NCI-H1048 (cell line): Measurements from ENCODE around the gene MAOA.
"Not testable (repeated sequence)": the region's sequence is repeated elsewhere in the genome, so short reads cannot be mapped to it uniquely, and the experiment has no call there.

Experiments
- DNase-seq: peaks from one replicate; lab custom pipeline; 2025; lab: John Stamatoyannopoulos, UW

The MAOA gene

GRCh38 chrX:43718081-43718480, 62.0 kb downstream of the MAOA start:
- DNase-seq, result no peak

DNA sequence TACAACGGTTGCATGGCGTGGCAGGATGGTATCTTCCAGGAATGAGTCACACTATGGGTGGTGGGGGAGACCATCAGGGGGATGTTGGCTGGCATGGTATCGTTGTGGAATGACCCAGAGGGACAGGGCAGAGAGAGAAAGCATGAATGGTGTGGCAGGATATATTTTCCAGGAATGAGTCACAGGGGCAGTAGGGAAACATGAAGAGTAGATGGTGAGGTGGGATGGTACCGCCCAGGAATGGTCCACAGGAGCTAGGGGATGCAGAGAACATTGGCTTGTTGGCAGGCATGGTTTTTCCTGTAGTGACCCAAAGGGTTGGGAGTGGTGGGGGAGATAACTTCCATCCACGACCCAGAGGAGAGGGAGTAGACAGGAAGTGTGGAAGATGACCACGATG, 62.4 kb downstream of the MAOA start:
- no peak for DNase-seq

DNA sequence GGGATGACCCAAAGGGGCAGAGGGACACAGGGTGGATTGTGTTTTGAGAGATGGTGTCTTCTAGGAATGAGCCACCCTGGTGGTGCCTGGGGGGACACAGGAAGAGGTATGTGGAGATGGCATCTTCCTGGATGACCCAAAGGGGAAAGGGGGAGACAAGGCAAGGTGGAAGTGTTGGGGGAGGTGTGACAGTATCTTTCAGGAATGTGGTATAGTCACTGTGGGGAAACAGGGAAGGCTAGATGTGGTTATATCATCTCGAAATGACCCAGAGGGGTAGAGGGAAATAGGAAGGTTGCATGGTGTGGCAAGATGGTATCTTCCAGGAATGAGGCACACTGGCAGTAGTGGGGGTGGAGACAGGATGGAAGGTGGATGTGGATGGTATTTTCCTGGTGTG, 62.9 kb downstream of the MAOA start:
- no peak for DNase-seq

DNA sequence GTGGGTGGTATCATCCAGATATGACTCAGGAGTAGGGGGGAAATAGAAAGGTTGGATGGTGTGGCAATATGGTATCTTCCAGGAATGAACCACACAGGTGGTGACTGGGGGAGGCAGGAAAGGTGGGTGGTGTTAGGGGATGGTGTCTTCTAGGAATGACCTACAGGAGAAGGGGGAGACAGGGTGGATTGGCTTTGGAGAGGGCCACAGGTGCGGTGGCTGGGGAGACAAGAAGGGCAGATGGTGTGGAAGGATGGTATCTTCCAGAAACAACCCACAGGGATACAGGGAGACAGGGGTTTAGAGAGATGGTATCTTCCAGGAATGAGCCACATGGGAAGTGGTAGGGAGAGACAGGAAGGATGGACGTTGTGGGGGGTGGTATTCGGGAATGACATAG, 64.0 kb downstream of the MAOA start:
- no peak for DNase-seq

DNA sequence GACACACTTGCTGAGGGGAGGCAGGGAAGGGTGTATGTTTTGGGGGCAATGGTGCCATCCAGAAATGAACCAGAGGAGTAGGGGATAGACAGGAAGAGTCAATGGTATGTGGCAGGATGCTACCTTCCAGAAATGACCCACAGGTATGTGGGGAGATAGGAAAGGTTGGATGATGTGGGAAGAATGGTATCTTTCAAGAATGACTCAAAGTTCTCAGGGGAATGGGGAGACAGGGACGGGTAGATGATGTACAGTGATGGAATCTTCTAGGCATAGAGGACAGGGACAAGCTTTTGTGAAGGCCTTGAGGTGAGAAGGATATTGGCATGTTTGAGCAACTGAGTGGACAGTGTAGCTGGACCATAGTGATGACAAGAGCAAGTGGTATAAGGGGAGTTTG, 64.9 kb downstream of the MAOA start:
- no peak for DNase-seq

DNA sequence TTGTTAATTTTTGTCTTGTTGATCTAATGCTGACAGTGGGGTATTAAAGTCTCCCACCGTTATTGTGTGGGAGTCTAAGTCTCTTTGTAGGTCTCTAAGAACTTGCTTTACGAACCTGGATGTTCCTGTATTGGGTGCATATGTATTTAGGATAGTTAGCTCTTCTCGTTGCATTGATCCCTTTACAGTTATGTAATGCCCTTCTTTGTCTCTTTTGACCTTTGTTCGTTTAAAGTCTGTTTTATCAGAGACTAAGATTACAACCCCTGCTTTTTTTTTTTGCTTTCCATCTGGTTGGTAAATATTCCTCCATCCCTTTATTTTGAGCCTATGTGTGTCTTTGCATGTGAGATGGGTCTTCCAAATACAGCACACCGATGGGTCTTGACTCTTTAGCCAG, 69.1 kb downstream of the MAOA start:
- DNase-seq, result not testable (repeated sequence)

- DNase-seq, result not testable (repeated sequence)
Observed at GRCh38 chrX:43727254-43727653, 71.2 kb downstream of the MAOA start.

DNA sequence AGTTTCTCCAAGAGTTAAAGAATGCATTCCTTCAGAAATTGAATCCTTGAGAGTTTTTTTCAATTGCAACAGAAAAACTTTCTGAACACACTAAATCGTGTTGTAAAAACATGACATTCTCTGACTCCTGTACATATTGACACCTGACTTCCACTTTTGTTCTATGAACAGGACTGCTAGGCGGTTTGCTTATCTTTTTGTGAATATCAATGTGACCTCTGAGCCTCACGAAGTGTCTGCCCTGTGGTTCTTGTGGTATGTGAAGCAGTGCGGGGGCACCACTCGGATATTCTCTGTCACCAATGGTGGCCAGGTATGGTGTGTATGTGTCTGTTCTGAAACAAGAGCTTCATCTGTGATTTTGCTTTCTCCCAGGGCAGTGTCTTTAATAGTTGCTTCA, 71.9 kb downstream of the MAOA start:
- DNase-seq, result no peak

GRCh38 chrX:43728966-43729365, 72.9 kb downstream of the MAOA start:
- DNase-seq, result no peak

GRCh38 chrX:43731086-43731485, 75.0 kb downstream of the MAOA start:
- no peak for DNase-seq

GRCh38 chrX:43733699-43734098, 77.6 kb downstream of the MAOA start:
- no peak for DNase-seq

DNA sequence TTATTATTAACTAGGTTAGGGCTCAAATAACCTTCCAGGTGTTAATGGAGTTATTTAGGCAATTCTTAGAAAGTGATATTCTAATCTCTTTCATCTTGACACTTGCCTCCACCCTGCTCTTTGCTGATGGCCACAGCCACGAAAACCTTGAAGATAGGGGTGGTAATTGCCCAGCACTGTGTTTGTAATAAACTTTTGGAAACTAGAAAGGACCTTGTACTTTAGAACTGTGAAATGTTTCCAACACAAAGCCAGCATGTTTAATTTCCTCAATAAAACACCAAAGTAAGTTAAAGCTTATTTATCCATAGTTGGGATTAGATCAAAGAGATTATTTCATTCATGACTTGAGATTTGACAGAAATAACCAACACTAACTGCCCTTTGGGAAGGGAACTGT, 78.3 kb downstream of the MAOA start:
- DNase-seq, result no peak

GRCh38 chrX:43735534-43735933, 79.4 kb downstream of the MAOA start:
- DNase-seq, result no peak

DNA sequence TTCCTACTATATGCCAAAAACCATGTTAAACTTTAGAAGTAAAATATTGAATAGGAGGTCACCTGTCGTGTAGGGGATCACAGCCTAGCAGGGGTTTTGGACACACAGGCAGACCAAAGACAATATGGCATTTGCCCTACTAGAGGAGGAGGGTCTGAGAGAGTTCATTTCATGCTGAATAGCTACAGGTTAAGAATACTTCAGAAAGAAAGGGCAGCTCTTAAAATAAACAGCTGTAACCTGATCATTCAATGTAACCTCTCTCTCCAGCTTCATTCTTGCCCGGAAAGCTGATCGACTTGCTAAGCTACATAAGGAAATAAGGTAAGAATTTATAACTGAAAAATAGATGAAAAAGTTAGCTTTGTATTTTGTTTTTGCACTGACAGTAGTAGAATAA, 79.9 kb downstream of the MAOA start:
- DNase-seq, result no peak

- no peak for DNase-seq
Observed at GRCh38 chrX:43741843-43742573, 85.9 kb downstream of the MAOA start.

DNA sequence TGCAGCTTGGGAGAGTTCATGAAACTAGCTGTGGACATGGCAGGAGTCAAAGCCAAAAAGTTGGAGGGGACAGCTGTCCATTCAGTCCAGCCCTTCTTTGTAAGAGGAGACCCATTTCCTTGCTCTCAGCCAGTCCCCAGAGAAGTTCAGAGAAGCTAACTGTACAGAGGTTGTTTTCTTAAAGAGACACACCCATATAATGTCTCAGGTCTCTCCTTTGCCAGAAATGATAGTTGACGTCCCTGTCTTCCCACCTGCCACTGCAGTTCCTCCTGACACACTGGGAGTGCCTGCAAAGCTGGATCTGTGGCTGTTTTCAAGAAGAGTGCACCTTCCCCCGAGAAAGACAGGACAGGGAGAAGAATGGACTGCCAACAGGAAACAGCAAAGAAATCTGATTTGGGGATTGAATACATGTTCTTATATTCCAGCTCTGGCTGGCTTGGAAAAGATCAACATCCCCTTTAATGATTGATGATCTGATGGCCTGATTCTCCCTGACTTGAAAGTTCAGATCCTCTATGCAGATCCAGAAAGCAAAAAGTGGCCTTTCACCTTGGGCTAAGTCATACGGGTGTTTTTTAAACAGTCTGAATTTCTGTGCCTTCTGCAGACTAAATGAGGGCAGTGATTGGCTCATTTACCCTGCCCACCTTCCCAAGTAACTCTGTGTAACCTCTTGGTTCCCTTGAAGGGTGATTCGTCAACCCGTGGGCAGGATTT, 87.2 kb downstream of the MAOA start:
- DNase-seq, result no peak

DNA sequence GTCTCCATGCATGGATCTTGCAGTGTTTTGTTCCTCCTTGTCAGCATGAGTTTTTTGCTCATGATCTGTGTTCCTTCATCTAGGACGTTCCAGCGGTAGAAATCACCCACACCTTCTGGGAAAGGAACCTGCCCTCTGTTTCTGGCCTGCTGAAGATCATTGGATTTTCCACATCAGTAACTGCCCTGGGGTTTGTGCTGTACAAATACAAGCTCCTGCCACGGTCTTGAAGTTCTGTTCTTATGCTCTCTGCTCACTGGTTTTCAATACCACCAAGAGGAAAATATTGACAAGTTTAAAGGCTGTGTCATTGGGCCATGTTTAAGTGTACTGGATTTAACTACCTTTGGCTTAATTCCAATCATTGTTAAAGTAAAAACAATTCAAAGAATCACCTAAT, 88.2 kb downstream of the MAOA start:
- DNase-seq, result no peak

DNA sequence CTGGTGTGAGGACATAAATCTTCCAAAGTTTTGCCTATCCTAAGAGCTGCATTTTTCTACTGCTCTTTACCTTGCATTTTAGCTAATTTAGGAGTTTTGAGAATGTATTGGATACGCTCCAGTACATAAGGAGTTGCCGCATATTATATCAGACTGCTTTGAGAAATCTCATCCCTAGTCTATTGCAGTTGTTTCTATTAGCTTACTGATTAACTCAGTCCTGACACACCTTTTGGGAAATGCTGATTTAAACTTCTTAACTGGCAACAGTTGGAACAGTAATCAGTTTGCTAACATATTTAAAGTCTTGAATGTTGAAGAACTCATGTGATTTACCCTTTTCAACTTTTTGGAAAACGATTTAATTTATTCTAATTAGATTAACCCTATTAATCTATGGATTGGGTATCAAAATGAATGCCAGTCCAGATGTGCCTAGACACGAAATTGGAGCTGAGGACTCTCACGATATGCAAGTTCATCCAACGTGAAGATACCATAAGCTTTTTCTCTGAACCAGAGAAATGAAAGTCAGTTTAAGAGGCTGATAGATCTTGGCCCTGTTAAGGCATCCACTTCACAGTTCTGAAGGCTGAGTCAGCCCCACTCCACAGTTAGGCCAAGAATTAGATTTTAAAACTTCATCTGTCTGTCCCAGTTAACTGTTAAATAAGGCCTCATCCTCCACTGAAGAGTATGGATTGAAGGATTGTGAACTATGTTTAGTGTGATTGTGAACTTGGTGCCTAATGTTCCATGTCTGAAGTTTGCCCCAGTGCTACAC, 90.0 kb downstream of the MAOA start:
- DNase-seq, result no peak

GRCh38 chrX:43747476-43747875, 91.4 kb downstream of the MAOA start:
- DNase-seq, result no peak

DNA sequence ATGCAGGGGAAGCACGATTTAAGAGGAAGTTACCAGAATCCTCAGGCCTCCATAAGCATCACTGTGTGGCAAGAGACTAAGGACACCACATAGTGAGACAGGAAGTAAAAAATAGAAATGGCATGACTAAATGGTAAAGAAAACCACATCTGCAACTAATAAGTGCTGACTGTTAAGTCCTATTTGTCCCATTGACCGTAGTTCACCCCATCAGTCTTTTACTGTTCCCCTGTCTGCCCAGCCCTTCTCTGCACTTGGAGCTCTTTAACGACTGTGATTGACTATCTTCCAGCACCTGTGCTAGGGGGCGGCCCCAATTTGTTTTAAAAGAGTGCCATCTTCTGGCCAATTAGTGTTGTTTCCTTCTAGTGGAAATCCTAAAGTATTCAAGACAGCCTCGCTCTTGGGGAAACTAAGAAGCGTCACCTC, 94.2 kb downstream of the MAOA start:
- peak; percentile 3 for DNase-seq

- no peak for DNase-seq
Observed at GRCh38 chrX:43753637-43754036, 97.5 kb downstream of the MAOA start.

- no peak for DNase-seq
Observed at GRCh38 chrX:43756076-43756475, 100.0 kb downstream of the MAOA start.

DNA sequence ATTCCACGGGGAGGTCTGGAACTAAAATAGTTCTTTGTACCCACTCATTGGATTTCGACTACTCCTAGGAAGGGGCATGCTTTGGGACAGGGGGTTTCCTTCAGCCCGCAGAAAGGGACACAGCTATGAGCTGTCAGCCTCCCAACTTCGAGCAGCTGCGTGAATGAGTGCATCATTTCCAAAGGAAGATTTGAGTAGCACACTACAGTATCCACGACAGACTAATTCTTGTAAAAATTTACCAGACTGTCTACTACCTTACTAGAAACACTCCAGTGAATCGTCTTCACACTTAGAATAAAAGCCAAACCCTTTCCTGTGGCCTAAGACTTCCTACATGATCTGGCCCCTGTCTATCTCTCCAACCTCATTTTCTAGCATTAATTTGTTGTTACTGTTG, 101.9 kb downstream of the MAOA start:
- no peak for DNase-seq
